IPS DF 6.9 (cell line): ENCODE measurements around the gene CTRB1.
"Not testable (repeated sequence)": the region's sequence is repeated elsewhere in the genome, so short reads cannot be mapped to it uniquely, and the experiment has no call there.

Experiments
- DNase-seq: peaks from one replicate; pipeline ENCODE4 v3.0.0-alpha.2; 2013; ENCODE audit warnings: low read depth, low spot score
- H3K27ac ChIP-seq: one replicate; pipeline ENCODE4 v1.5.1; 2013; ENCODE audit warnings: low read length, control low read depth
- H3K27me3 ChIP-seq: 2 replicates; pipeline ENCODE4 v1.6.1; 2013; ENCODE audit warnings: mild to moderate bottlenecking, low read length; ENCODE audit not compliant: control insufficient read depth, insufficient read depth
- H3K36me3 ChIP-seq: 2 replicates; pipeline ENCODE4 v1.6.1; 2013; ENCODE audit warnings: low read length; ENCODE audit not compliant: control insufficient read depth, insufficient read depth
- H3K4me1 ChIP-seq: 2 replicates; pipeline ENCODE4 v1.6.1; 2013; ENCODE audit warnings: low read length; ENCODE audit not compliant: control insufficient read depth, insufficient read depth
- H3K4me3 ChIP-seq: 2 replicates; pipeline ENCODE4 v1.5.1; 2013; ENCODE audit warnings: mild to moderate bottlenecking, low read length
- H3K9me3 ChIP-seq: 2 replicates; pipeline ENCODE4 v1.6.1; 2013; ENCODE audit warnings: low read length, inconsistent platforms; ENCODE audit not compliant: control insufficient read depth, insufficient read depth
- WGBS: extraction: QIAGEN DNeasy Blood & Tissue Kit; methylation state at CpG from one replicate; pipeline ENCODE4 v1.1.7; 2013; ENCODE audit warnings: mixed read lengths, missing lambda C conversion rate; ENCODE audit not compliant: insufficient read length, insufficient coverage; 5-methylcytosine and 5-hydroxymethylcytosine counted together

Gene CTRB1

GRCh38 chr16:75234856-75235696 lies 16.3 kb downstream of the CTRB1 start:
- no peak overlapping the region for H3K4me3 ChIP-seq
- peaks cover 28% of the 10 kb centered on the region for H3K36me3 ChIP-seq
- H3K4me1 ChIP-seq: no peaks in the 10 kb centered on the region; the same call in 1 of the 2 replicates
- no peak overlapping the region for H3K27ac ChIP-seq
- WGBS: no CpG with 5 or more reads among the region's 48 CpGs
- no peaks in the 10 kb centered on the region for H3K9me3 ChIP-seq
- DNase-seq: no peak
- no peaks in the 10 kb centered on the region for H3K27me3 ChIP-seq

GRCh38 chr16:75235721-75236193 lies 17.0 kb downstream of the CTRB1 start:
- WGBS: no CpG with 5 or more reads among the region's 34 CpGs
- Histone ChIP-seq H3K36me3 (peaks cover 26% of the 10 kb centered on the region), H3K27ac (no peak overlapping the region), H3K9me3 (no peaks in the 10 kb centered on the region), H3K4me1 (no peaks in the 10 kb centered on the region; the same call in 1 of the 2 replicates), H3K4me3 (no peak overlapping the region), H3K27me3 (no peaks in the 10 kb centered on the region)
- no peak for DNase-seq

- H3K4me1 ChIP-seq: no peaks in the 10 kb centered on the region; the same call in 1 of the 2 replicates
- H3K4me3 ChIP-seq: no peak overlapping the region
- peaks cover 31% of the 10 kb centered on the region for H3K36me3 ChIP-seq
- WGBS: no CpG with 5 or more reads among the region's 7 CpGs
- no peaks in the 10 kb centered on the region for H3K9me3 ChIP-seq
- no peak overlapping the region for H3K27ac ChIP-seq
- H3K27me3 ChIP-seq: no peaks in the 10 kb centered on the region
- DNase-seq: no peak
Observed at GRCh38 chr16:75236232-75236631, 17.4 kb downstream of the CTRB1 start.

GRCh38 chr16:75236736-75237397 lies 18.1 kb downstream of the CTRB1 start:
- Histone ChIP-seq H3K27me3 (no peaks in the 10 kb centered on the region), H3K27ac (no peak overlapping the region), H3K36me3 (peaks cover 37% of the 10 kb centered on the region), H3K4me3 (no peak overlapping the region), H3K4me1 (no peaks in the 10 kb centered on the region; the same call in 1 of the 2 replicates), H3K9me3 (no peaks in the 10 kb centered on the region)
- DNase-seq: no peak
- no CpG with 5 or more reads among the region's 28 CpGs for WGBS

- H3K9me3 ChIP-seq: no peaks in the 10 kb centered on the region
- DNase-seq: no peak
- no peak overlapping the region for H3K4me3 ChIP-seq
- H3K4me1 ChIP-seq: no peaks in the 10 kb centered on the region; the same call in 1 of the 2 replicates
- H3K36me3 ChIP-seq: peaks cover 43% of the 10 kb centered on the region
- H3K27me3 ChIP-seq: no peaks in the 10 kb centered on the region
- no CpG with 5 or more reads among the region's 18 CpGs for WGBS
- no peak overlapping the region for H3K27ac ChIP-seq
Observed at GRCh38 chr16:75237398-75238131, 18.8 kb downstream of the CTRB1 start.

- no peak for DNase-seq
- Histone ChIP-seq H3K9me3 (no peaks in the 10 kb centered on the region), H3K27me3 (no peaks in the 10 kb centered on the region), H3K4me1 (no peaks in the 10 kb centered on the region; the same call in 1 of the 2 replicates), H3K36me3 (peaks cover 42% of the 10 kb centered on the region), H3K4me3 (no peak overlapping the region), H3K27ac (no peak overlapping the region)
- WGBS: no CpG with 5 or more reads among the region's 25 CpGs
Observed at GRCh38 chr16:75238132-75238852, 19.5 kb downstream of the CTRB1 start.

GRCh38 chr16:75238853-75239541 lies 20.2 kb downstream of the CTRB1 start:
- H3K36me3 ChIP-seq: peaks cover 42% of the 10 kb centered on the region
- DNase-seq: no peak
- H3K27ac ChIP-seq: no peak overlapping the region
- no peaks in the 10 kb centered on the region; the same call in 1 of the 2 replicates for H3K4me1 ChIP-seq
- WGBS: no CpG with 5 or more reads among the region's 16 CpGs
- H3K9me3 ChIP-seq: no peaks in the 10 kb centered on the region
- H3K27me3 ChIP-seq: no peaks in the 10 kb centered on the region
- H3K4me3 ChIP-seq: no peak overlapping the region

GRCh38 chr16:75239542-75240122 lies 20.8 kb downstream of the CTRB1 start:
- DNase-seq: no peak
- peaks cover 2% of the 10 kb centered on the region; the same call in 1 of the 2 replicates for H3K4me1 ChIP-seq
- no peak overlapping the region for H3K27ac ChIP-seq
- no peaks in the 10 kb centered on the region for H3K27me3 ChIP-seq
- peaks cover 39% of the 10 kb centered on the region for H3K36me3 ChIP-seq
- no peaks in the 10 kb centered on the region for H3K9me3 ChIP-seq
- no peak overlapping the region for H3K4me3 ChIP-seq
- WGBS: no CpG with 5 or more reads among the region's 19 CpGs

GRCh38 chr16:75240633-75241032 lies 21.8 kb downstream of the CTRB1 start:
- not testable (repeated sequence) for H3K4me3 ChIP-seq, DNase-seq, H3K27me3 ChIP-seq, H3K9me3 ChIP-seq, H3K27ac ChIP-seq, H3K4me1 ChIP-seq
- no CpG with 5 or more reads among the region's 7 CpGs for WGBS
- H3K36me3 ChIP-seq: peaks cover 29% of the 10 kb centered on the region
